HG03575 (cell line): ENCODE measurements around the gene RNF208.
"Not testable (repeated sequence)": the region's sequence is repeated elsewhere in the genome, so short reads cannot be mapped to it uniquely, and the experiment has no call there.

Experiments used
- ATAC-seq: cut with Tn5 transposase; IDR thresholded peaks from one replicate; pipeline ENCODE4 v1.9.1; 2021; ENCODE audit not compliant: unreplicated experiment, insufficient number of reproducible peaks, low FRiP score; ENCODE audit errors: extremely low read depth

The RNF208 gene

GRCh38 chr9:137254624-137255447 is 32.8 kb upstream of the RNF208 start, which contains the start of gene NELFB:
NELFB (plus strand) TSS chr9:137255327.
- no peak for ATAC-seq

- no peak for ATAC-seq
These were observed 31.9 kb upstream of the RNF208 start for GRCh38 chr9:137253717-137254623.

GRCh38 chr9:137252555-137253506 is 30.8 kb upstream of the RNF208 start:
- no peak for ATAC-seq

GRCh38 chr9:137251490-137252268 is 29.6 kb upstream of the RNF208 start:
- no peak for ATAC-seq

GRCh38 chr9:137251194-137251461 is 29.1 kb upstream of the RNF208 start, which contains the start of gene STPG3:
STPG3 (plus strand) TSS chr9:137251286; CDS start chr9:137251287, 1 bp downstream.
- no peak for ATAC-seq

GRCh38 chr9:137250329-137251193 is 28.5 kb upstream of the RNF208 start:
- no peak for ATAC-seq

GRCh38 chr9:137247916-137248175 is 25.8 kb upstream of the RNF208 start:
- no peak for ATAC-seq

- ATAC-seq: no peak
These were observed 25.3 kb upstream of the RNF208 start for GRCh38 chr9:137247135-137247915.

GRCh38 chr9:137245450-137246421 is 23.7 kb upstream of the RNF208 start:
- ATAC-seq: no peak

GRCh38 chr9:137244486-137245449 is 22.7 kb upstream of the RNF208 start:
- no peak for ATAC-seq

- no peak for ATAC-seq
These were observed 21.8 kb upstream of the RNF208 start for GRCh38 chr9:137243626-137244485.

GRCh38 chr9:137243266-137243625 is 21.2 kb upstream of the RNF208 start:
- not testable (repeated sequence) for ATAC-seq

- ATAC-seq: no peak
These were observed 20.5 kb upstream of the RNF208 start for GRCh38 chr9:137242269-137243203.
